T1000 (cell line): ENCODE results near the gene SFTPB.
"Not testable (repeated sequence)": the region's sequence is repeated elsewhere in the genome, so short reads cannot be mapped to it uniquely, and the experiment has no call there.

Experiments
- DNase-seq: peaks from one replicate; lab custom pipeline; 2025; ENCODE audit warnings: mixed read lengths; lab: John Stamatoyannopoulos, UW

Gene SFTPB

GRCh38 chr2:85675866-85676548, 8.0 kb upstream of the SFTPB start:
- DNase-seq = no peak

- no peak for DNase-seq
Observed at GRCh38 chr2:85675427-85675826, 7.4 kb upstream of the SFTPB start.

DNA sequence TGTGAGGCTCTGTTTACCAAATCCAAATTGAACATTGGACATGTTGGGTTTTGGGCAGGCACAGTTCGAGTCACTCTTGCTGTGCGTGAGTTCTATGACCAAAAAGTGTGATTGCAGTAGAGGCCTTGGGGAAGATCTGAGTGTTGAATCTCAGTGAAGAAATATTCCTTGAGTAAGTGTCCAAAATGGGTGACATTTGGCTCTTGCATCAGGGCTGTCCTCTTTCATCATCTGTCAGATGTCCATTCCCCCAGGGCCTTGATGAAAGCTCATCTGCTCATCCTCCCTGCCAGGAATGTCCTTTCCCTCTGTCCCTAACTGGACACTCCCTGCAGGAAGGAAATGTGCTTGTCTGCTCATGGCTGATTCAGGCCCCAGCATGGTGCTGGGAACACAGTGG, 6.4 kb upstream of the SFTPB start:
- DNase-seq = no peak

GRCh38 chr2:85673716-85674375, 5.8 kb upstream of the SFTPB start:
- DNase-seq = no peak

DNA sequence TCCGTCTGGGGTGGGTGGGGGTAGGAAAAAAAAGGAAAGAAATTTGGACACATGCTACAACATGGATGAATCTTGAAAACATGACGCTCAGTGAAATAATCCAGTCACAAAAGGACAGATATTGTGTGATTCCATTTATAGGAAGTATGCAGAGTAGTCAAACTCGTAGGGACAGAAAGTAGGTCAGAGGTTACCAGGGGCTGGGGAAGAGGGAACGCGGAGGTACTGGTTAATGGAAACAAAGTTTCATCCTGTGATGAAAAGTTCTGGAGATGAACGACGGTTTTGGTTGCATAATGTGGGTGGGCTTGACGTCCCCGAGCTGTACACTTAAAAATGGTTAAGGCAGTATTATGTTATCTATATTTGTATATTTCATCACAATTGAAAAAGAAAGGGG, 4.5 kb upstream of the SFTPB start:
- no peak for DNase-seq

GRCh38 chr2:85670416-85670815, 2.4 kb upstream of the SFTPB start:
- DNase-seq = not testable (repeated sequence)

- no peak for DNase-seq
Observed at GRCh38 chr2:85669549-85669948, 1.6 kb upstream of the SFTPB start.

- DNase-seq = no peak
Observed at GRCh38 chr2:85668857-85669142, 801 bp upstream of the SFTPB start.

DNA sequence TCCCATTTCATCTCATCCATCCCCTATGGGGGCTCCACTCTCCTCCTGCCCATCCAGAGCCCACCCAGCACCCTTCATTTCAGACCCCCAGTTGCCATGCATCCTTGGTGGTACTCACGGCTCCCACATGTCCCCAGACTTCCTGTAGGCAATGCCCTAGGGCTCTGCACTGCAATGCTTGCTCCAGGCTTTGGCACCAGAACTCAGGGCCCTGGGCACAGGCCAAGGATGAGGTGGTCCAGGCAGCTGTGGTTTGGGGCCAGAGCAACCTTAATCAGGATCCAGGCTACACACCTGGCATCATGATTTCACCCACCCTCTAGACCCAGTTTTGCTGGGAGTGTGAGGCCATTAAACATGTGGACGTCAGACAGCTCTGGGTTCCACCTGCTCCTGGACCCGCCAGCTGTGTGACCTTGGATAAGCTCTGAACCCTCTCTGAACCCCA, 414 bp downstream of the SFTPB start:
- DNase-seq = no peak

DNA sequence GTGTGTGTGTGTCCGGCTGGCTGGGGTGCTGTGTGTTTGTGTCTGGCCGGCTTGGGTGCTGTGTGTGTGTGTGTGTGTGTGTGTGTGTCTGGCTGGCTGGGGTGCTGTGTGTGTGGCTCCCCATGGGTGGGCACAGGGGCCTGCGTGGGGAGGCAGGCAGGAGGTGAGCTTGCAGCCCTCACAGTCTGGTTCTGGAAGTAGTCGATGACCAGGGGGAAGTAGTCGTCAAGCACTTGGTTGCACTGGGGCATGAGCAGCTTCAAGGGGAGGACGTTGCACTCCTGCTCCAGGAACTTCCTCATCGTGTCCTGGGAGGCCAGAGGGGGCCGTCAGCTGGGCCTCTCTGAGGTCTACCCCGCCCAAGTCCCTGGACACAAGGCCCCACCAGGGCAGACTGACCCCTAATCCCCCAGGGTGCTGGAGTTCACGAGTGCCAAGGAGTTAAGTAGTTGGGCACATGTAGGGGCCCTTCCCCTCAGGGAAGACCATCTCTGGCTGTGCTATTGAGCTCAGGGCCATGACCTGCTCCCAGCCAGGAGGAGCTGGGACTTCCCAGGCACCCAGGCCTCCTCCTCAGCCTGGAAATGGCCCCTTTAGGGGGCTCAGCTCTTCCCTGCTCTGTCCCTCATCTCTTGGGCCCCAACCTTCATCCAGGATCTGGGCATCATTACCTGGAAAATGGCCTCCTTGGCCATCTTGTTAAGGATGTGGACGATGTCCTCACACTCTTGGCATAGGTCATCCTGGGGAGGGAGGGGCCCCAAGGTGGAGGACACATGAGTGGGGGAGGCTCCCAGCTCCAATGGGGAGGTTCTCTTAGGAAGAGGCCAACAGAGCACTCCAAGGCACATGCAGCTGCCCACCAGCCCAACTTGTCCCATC, 1.3 kb downstream of the SFTPB start:
- no peak for DNase-seq

- DNase-seq = no peak
Observed at GRCh38 chr2:85666016-85666415, 2.0 kb downstream of the SFTPB start.

GRCh38 chr2:85665264-85665937, 2.6 kb downstream of the SFTPB start:
- no peak for DNase-seq

GRCh38 chr2:85663594-85664565, 4.1 kb downstream of the SFTPB start:
- DNase-seq = no peak

DNA sequence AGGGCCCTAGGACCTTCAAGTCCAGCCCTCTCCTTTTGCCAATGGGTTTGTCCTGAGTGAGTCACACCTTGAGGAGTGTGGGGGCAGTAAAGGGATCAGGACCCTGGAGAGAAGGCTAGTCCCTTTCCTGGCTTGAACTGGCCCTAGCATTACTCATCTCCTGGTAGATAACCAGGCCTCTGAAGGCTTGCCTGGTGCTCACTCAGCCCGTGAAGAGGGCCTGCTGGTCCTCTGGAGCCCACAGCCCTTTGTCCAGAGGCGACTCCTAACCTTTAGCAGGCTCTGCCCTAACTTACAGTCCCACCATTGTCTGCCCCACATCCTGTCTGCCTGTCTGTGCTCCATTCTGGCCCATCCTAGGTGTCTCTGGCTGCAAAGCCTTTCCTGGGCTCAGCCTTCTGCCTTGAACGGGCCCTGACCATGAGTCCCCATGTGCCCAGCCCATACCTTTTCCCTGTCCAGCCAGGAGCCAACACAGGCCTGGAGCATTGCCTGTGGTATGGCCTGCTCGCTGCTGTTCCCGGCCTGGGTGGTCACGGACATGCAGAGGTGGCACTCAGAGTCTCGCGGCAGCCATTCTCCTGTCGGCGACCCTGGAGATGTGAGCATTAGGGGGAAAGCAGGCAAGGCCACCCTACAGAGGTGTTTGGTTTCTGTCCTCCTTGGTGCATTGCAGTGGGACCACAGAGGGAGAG, 5.0 kb downstream of the SFTPB start:
- DNase-seq = peak; percentile 54

DNA sequence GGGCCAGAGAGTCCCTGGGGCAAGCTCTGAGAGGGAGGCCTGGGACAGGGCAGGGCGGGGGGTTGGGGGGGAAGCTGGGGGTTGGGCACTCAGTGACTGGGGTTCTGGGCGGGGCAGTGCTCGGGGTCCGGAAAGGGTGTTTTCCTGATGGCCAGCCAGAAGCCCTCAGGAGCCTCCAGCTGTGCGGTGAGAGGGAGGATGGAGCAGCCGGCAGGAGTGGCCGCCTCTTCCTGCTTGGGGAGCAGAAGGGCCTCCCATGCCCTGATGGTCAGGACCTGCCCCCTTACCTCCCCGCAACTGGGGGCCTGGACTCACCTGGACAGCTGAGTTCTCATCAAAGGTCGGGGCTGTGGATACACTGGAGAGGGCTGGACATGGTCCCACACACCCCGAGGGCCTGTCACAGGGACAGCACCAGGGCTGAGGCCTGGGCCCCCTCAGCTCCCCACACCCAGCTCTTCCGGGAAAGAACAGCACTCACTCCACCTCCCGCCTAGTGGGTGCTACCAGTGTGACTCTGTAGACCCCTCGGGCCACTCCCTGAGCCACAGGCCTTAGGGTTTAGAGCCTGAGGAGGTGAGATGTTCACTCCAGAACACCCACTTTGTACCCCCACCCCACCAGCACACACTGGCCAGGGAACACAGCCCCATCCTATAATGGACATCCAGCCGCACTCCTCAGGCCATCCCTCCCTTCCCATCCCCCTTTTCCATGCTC, 6.7 kb downstream of the SFTPB start:
- no peak for DNase-seq

DNA sequence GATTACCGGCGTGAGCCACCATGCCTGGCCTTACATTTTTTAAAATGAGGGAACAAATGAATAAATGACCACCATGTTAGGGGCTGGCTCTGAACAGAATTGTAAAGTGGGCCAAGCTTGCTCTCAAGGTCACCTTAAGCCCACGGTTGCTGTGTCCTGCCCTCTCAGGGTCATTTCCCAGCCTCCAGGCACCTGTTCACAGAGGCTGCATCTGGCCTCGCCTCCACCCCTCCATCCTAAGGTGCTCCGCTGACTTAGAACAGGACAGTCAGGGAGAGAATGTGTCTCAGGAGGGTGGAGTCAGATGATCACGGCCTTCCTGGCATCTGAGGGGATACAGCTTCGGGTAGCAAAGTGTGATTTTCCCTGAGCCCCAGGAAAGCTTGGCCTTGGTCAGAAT, 7.3 kb downstream of the SFTPB start:
- DNase-seq = no peak

GRCh38 chr2:85660301-85660700, 7.7 kb downstream of the SFTPB start:
- DNase-seq = not testable (repeated sequence)

- DNase-seq = no peak
Observed at GRCh38 chr2:85659324-85659981, 8.5 kb downstream of the SFTPB start.

- DNase-seq = not testable (repeated sequence)
Observed at GRCh38 chr2:85657399-85657798, 10.6 kb downstream of the SFTPB start.
